ENCODE data around the gene TMCC1. TPM values are rescaled to one million over a fixed set of nuclear protein-coding genes. Genes with fewer than 3 reads are reported as not detected.
"Not testable (repeated sequence)": the region's sequence is repeated elsewhere in the genome, so short reads cannot be mapped to it uniquely, and the experiment has no call there.

TMCC1 gene
- total RNA-seq, 1 experiment from 2014 or later, result 9.0 TPM

DNA sequence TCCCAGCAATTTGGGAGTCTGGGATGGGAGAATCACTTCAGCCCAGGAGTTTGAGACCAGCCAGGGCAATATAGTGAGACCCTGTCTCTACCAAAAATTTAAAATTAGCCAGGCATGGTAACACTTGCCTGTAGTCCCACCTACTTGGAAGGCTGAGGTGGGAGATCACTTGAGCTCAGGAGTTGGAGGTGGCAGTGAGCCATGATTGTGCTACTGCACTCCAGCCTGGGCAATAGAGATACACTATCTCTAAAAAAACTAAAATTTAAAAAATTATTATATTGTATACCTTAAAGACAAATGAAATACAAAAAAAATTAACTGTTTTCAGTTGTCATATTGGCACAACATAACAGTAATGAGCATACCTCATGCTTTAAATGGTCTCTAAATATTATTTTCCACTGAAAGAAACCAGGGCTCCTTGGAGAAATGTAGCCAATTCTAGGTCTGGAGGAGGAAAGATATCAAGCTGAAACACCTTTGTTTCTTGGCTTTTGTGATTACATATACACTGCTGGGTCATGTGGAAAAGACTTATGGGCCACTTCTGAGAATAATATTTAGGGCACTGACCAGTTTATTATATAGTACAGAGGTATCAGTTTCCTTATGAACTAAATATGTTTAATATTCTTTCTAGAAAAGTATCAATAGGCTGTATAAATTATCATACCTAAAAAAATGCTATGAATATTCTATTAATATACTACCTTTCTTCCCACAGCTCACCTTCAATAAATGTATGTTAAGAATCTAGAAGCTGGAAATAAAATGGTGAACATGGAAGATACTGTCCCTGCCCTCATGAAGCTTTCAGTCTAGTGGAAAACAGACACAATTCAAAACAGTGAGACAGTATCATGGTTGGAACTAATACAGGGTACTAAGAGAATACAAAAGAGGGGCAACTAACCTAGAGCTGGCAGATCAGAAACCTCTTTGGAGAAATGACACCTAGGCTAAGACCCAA lies 119.5 kb downstream of the TMCC1 start:
- DNase-seq (ENCODE audit: low spot score), result no peak

DNA sequence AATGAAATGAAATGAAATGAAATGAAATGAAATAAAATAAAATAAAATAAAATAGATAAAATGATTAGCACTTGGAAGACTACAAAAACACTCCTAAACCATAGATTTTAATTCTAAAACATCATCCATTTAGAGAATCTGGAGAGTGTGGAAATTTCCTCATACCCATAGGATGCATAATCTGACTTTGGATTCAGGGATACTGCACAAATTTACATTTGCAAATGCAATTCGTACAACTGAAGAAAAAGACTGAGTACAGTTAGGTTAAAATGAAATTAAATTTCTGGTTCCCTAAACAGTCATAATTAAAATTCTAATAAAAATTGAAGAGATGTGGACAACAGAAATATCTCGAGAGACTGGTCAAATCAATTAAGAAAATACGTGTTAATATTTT lies 122.9 kb downstream of the TMCC1 start:
- DNase-seq (ENCODE audit: low spot score), result no peak

DNA sequence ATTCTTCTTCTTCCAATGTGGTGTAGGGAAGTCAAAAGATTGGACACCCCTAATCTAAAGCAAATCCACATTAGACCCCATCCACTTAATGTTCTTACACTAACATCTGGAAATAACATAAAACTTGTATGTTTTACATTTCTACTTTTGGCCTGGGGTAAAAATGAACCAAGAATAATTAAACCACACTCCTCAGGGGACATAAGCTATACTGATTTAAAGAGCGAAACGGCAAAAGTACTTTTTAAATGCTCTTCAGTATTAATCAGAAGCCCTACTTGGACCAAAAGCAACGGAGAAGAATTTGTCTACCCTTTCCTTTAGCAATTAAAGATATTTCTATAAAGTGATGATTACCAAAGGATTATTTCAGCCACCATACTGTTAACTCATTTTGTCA lies 123.9 kb downstream of the TMCC1 start:
- no peak for DNase-seq (ENCODE audit: low spot score)

DNA sequence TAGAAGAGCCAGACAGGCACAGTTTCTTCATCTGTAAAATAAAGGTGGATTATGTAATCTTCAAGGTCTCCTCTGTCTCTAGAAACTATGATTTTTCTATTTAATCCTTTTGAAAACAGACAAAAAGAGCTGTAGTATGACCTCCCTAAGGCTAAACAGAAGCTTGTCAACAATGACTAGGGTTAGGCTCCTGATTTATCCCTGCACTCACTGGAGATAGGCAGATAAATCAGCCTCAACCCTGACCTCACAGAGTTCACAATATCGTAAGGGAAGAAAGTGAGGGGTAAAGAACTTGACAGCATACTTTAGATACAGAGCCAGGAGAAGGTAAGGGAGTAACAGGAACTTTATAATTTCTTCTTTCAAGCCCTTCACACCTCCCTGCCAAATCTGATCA lies 124.8 kb downstream of the TMCC1 start:
- no peak for DNase-seq (ENCODE audit: low spot score)

GRCh38 chr3:129766135-129766534 lies 127.4 kb downstream of the TMCC1 start:
- no peak for DNase-seq (ENCODE audit: low spot score)

- DNase-seq (ENCODE audit: low spot score), result no peak
Observed at GRCh38 chr3:129764090-129764489, 129.4 kb downstream of the TMCC1 start.

- DNase-seq (ENCODE audit: low spot score), result peak; percentile 26
Observed at GRCh38 chr3:129758785-129759320, 134.7 kb downstream of the TMCC1 start.

- DNase-seq (ENCODE audit: low spot score), result no peak
Observed at GRCh38 chr3:129758306-129758705, 135.2 kb downstream of the TMCC1 start.

DNA sequence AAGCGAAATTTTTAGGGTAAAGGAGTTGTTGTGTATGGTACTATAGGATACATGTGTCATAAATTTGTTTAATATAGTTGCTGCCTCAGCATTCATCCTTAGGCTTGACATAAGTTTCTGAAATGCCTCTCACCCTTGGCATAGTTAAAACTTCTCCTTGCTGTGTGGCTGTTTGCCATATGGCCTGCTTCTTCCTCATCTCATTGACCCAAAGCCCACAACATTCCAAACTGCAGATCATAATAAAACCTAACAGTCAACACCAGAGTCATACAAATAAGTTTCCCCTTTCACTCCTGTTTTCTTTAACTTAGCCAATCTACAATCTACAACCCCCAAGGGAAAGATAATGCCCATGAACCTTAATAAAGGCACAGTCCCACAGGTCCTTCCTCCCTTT lies 136.6 kb downstream of the TMCC1 start:
- DNase-seq (ENCODE audit: low spot score), result no peak

DNA sequence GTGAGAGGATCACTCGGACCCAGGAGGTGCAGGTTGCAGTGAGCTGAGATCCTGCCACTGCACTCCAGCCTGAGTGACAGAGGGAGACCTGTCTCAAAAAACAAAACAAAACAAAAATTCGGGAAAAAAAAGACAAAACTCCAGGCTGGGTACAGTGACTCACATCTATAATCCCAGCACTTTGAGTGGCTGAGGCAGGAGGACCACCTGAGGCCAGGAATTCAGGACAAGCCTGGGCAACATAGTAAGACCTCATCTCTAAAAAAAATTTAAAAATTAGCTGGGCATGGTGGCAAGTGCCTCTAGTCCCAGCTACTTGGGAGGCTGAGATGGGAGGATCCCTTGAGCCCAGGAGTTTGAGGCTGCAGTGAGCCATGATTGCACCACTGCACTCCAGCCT lies 142.4 kb downstream of the TMCC1 start:
- DNase-seq (ENCODE audit: low spot score), result not testable (repeated sequence)

DNA sequence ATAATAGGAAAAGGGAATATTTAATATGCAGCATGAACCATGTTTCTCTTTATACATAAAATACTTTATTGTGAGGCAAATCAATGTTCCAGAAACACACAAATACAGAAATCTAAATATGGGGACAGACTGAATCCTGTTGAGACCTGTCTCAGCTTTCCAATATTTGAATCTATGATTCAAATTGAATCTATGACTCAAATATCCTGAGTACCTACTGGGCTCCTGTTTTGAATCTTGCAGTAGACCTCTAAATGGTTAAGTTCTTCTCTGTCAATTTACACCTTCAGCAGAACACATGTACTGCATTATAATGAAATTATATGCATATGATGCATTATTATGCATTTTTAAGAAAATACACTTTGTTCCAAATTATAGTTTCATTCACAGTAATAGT lies 143.8 kb downstream of the TMCC1 start:
- DNase-seq (ENCODE audit: low spot score), result no peak

DNA sequence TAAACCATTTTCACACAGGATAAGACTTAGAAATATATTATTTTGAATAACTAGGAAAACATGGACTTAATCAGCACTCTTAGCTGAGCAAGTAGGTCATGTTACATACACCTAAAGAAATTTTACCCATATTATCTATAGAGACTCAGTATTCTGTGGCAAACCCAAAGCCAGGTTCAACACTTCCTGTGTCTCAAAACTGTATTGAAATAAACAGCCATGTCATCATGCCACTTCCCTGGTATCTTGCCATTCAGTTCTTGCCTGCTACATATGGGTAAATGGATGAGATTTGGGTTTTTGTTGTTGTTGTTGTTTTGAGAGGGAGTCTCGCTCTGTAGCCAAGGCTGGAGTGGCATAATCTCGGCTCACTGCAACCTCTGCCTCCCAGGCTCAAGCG lies 145.5 kb downstream of the TMCC1 start:
- DNase-seq (ENCODE audit: low spot score), result no peak

DNA sequence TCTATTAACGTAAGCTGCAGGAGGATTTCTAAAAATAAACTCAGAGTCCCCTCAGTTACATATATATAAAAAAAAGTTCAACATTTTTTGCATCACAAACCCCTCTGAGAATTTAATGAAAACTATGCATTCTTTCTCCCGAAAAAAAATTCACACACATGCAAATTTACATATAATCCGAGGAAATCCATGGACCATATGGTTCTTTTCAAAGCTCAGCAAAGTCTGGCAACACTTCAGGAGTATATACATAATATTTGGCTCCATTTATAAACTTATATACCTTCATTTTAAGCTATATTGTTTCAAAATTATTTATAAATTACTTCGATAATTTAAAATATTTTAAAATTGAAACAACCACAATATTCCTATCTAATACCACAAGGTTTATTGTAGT lies 146.4 kb downstream of the TMCC1 start:
- DNase-seq (ENCODE audit: low spot score), result no peak

GRCh38 chr3:129746629-129747028 lies 146.9 kb downstream of the TMCC1 start:
- no peak for DNase-seq (ENCODE audit: low spot score)

DNA sequence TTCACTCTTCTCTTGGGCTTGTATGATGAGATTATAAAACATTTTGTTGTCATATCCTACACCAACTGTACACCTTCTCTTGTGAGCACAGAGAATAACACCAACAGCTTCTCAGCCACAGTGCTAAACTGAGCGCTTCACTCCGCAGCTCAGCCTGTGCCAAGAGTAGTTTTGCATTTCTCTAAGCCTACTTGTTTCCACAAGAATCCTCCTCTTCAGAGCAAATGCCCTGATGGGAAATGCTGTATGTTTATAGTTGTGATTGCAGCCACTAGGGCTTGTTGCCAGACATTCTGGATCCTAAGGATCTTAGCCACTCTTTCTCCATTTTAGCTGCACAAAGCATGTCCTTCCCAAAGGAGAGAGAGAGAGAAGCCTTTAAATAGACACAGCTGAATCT lies 148.3 kb downstream of the TMCC1 start:
- no peak for DNase-seq (ENCODE audit: low spot score)

DNA sequence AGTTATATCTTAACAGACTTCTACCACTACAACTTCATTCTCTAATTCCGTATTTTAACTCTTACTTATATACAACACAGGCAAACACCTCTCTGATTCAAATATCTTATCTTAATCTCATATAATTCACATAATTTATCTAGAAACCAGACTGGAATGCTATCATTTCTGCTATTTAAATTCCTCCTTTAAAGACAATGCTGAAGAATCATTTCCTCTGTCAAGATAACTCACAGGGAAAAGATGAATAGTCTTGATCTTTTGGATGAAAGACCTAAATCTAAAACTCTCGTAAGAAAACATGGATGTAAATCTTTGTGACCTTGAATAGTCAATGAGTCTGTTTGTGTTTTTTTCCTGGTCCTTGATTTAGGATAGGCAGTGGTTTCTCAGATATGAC lies 151.7 kb downstream of the TMCC1 start:
- no peak for DNase-seq (ENCODE audit: low spot score)

DNA sequence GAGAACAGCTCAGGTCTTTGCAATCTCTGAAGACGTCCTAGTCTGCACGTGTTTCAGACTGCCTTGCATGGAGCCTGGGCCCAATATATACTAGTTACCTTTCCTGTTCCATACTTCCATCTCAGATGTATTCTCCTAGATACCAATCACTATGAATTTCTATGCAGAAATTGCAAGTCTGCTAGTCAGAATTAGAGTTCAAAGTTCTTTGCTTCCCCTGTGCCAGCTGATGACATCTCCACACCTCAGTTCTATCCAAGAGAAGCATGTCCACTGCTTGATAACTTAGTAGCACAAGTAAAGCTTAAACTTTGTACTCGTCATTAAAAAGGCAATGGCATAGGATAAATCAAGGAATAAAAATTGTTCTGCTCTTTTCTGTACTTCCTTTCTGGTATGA lies 153.4 kb downstream of the TMCC1 start:
- no peak for DNase-seq (ENCODE audit: low spot score)

- no peak for DNase-seq (ENCODE audit: low spot score)
Observed at GRCh38 chr3:129739634-129740033, 153.9 kb downstream of the TMCC1 start.

DNA sequence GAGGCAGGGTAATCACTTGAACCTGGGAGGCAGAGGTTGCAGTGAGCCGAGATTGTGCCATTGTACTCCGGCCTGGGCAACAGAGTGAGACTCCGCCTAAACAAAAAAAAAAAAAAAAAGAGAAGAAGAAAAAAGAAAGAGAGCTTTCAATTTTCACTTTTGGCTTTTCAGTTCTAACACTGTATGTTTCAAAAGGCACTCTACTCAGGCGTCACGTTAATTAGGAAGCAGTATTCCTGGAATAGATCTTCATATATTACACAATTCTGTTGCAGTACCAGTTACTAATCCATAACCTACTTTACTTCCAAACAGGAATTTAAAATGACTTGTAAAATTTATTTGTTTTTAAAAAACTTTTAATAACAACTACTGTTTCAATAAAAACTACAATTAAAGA lies 155.3 kb downstream of the TMCC1 start:
- DNase-seq (ENCODE audit: low spot score), result no peak

- no peak for DNase-seq (ENCODE audit: low spot score)
Observed at GRCh38 chr3:129736070-129736469, 157.4 kb downstream of the TMCC1 start.

DNA sequence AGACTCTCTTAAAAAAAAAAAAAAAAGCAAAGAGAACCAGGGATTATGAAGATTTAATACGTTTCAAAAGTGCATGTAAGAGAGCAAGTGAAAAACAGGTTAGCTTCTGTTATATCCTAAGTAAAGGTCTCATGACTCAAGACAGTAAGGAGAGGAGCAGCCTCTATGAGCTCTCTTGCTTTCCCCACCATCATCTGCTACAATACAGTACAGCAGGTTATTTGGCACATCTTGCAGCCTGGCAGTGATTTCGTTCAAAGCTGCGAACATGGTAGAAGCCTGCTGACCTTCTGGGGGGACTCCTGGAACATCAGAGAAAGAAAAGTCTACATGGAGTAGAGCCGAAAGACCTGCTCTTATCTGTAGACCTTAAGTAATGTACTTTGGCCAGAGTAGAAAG lies 157.9 kb downstream of the TMCC1 start:
- no peak for DNase-seq (ENCODE audit: low spot score)

- no peak for DNase-seq (ENCODE audit: low spot score)
Observed at GRCh38 chr3:129734449-129734848, 159.1 kb downstream of the TMCC1 start.

- no peak for DNase-seq (ENCODE audit: low spot score)
Observed at GRCh38 chr3:129732200-129732876, 161.2 kb downstream of the TMCC1 start.
